HEK293 (cell line): ENCODE results near the gene ACTR8.

ENCODE experiments used
- CTCF ChIA-PET: fragments of 350-600 bp; formaldehyde crosslinking; extraction: SDS; loops from one replicate; lab custom pipeline; 2021; ENCODE audit warnings: antibody characterized with exemption; lab: Yijun Ruan, JAX
- POLR2A ChIA-PET: fragments of 300-600 bp; formaldehyde crosslinking; extraction: SDS; loops from one replicate; lab custom pipeline; 2020; ENCODE audit warnings: antibody characterized with exemption, inconsistent platforms; lab: Yijun Ruan, JAX
- H3K27ac ChIP-seq: fragments of 200-500 bp; sonication (Bioruptor generic); 2 replicates; pipeline ENCODE4 v1.5.1; 2014; ENCODE audit warnings: low read depth, low read length, control low read depth, inconsistent platforms; ENCODE audit errors: extremely low read depth
- H3K36me3 ChIP-seq, 2 experiments: fragments of 200-500 bp in 1 of 2; sonication (Bioruptor generic) in 1 of 2; 1 replicate in 1 of 2; 2 replicates in 1 of 2; pipeline ENCODE4 v1.5.1; 2014 to 2017; ENCODE audit warnings: inconsistent platforms in 2 of 2, low read length in 2 of 2; ENCODE audit not compliant: control insufficient read depth in 2 of 2, insufficient read depth in 1 of 2
- H3K4me1 ChIP-seq: fragments of 200-500 bp; sonication (Bioruptor generic); 2 replicates; pipeline ENCODE4 v1.5.1; 2014; ENCODE audit warnings: mild to moderate bottlenecking, low read length, inconsistent platforms; ENCODE audit not compliant: control insufficient read depth, insufficient read depth
- H3K4me3 ChIP-seq: 2 replicates; pipeline ENCODE4 v1.5.1; 2011; ENCODE audit warnings: low read depth, mild to moderate bottlenecking, control low read depth, low read length, moderate library complexity
- H3K9me3 ChIP-seq: fragments of 200-500 bp; sonication (Bioruptor generic); 2 replicates; pipeline ENCODE4 v1.5.1; 2014; ENCODE audit warnings: low read depth, low read length, inconsistent platforms; ENCODE audit not compliant: control insufficient read depth, insufficient read depth
- IKZF3 ChIP-seq: fragments of 450-650 bp; IDR thresholded peaks from 2 replicates; pipeline ENCODE4 v1.5.0; 2018; ENCODE audit warnings: missing biosample characterization, mild to moderate bottlenecking, missing genetic modification characterization, moderate library complexity
- KLF10 ChIP-seq: fragments of 450-650 bp; IDR thresholded peaks from 2 replicates; pipeline ENCODE4 v1.5.1; 2018; ENCODE audit warnings: missing biosample characterization, mild to moderate bottlenecking, missing genetic modification characterization
- PRDM6 ChIP-seq: fragments of 450-650 bp; formaldehyde crosslinking; IDR thresholded peaks from 2 replicates; pipeline ENCODE4 v1.5.1; 2017; ENCODE audit warnings: missing biosample characterization, missing genetic modification characterization
- ZBTB48 ChIP-seq: fragments of 450-650 bp; formaldehyde crosslinking; IDR thresholded peaks from 2 replicates; pipeline ENCODE4 v1.5.1; 2016; ENCODE audit warnings: missing biosample characterization, missing genetic modification characterization
- ZBTB8A ChIP-seq: fragments of 450-650 bp; formaldehyde crosslinking; IDR thresholded peaks from 2 replicates; pipeline ENCODE4 v1.5.1; 2016; ENCODE audit warnings: missing biosample characterization, missing genetic modification characterization
- ZNF138 ChIP-seq: fragments of 450-650 bp; formaldehyde crosslinking; IDR thresholded peaks from 2 replicates; pipeline ENCODE4 v1.5.1; 2016; ENCODE audit warnings: missing biosample characterization, missing genetic modification characterization, borderline replicate concordance
- ZNF148 ChIP-seq: fragments of 450-650 bp; formaldehyde crosslinking; IDR thresholded peaks from 2 replicates; pipeline ENCODE4 v1.5.0; 2017; ENCODE audit warnings: missing biosample characterization, missing genetic modification characterization, borderline replicate concordance
- ZNF184 ChIP-seq: fragments of 450-650 bp; IDR thresholded peaks from 2 replicates; pipeline ENCODE4 v1.5.1; 2018; ENCODE audit warnings: missing biosample characterization, mild to moderate bottlenecking, missing genetic modification characterization
- ZNF2 ChIP-seq: fragments of 450-650 bp; formaldehyde crosslinking; IDR thresholded peaks from 2 replicates; pipeline ENCODE4 v1.5.1; 2016; ENCODE audit warnings: missing biosample characterization, missing genetic modification characterization
- ZNF248 ChIP-seq: fragments of 450-650 bp; formaldehyde crosslinking; IDR thresholded peaks from 2 replicates; pipeline ENCODE4 v1.5.1; 2017; ENCODE audit warnings: missing biosample characterization, missing genetic modification characterization
- ZNF362 ChIP-seq: fragments of 450-650 bp; formaldehyde crosslinking; IDR thresholded peaks from 2 replicates; pipeline ENCODE4 v1.5.1; 2016; ENCODE audit warnings: missing biosample characterization, missing genetic modification characterization
- ZNF398 ChIP-seq: fragments of 450-650 bp; formaldehyde crosslinking; IDR thresholded peaks from 2 replicates; pipeline ENCODE4 v1.5.1; 2017; ENCODE audit warnings: missing biosample characterization, missing genetic modification characterization
- ZNF544 ChIP-seq: fragments of 450-650 bp; formaldehyde crosslinking; IDR thresholded peaks from 2 replicates; pipeline ENCODE4 v1.5.0; 2017; ENCODE audit warnings: missing biosample characterization, missing genetic modification characterization
- ZNF585B ChIP-seq: fragments of 450-650 bp; formaldehyde crosslinking; IDR thresholded peaks from 2 replicates; pipeline ENCODE4 v1.5.1; 2016; ENCODE audit warnings: missing biosample characterization, missing genetic modification characterization
- ZNF626 ChIP-seq: fragments of 450-650 bp; sonication (Bioruptor Pico); formaldehyde crosslinking; IDR thresholded peaks from 2 replicates; pipeline ENCODE4 v1.5.1; 2018; ENCODE audit warnings: missing biosample characterization, missing genetic modification characterization, inconsistent platforms
- ZNF692 ChIP-seq: fragments of 450-650 bp; formaldehyde crosslinking; IDR thresholded peaks from 2 replicates; pipeline ENCODE4 v1.5.1; 2016; ENCODE audit warnings: missing biosample characterization, missing genetic modification characterization

ACTR8 gene

GRCh38 chr3:53860196-53860595, 21.8 kb downstream of the ACTR8 start:
- Histone ChIP-seq H3K9me3 (no peaks in the 10 kb centered on the region), H3K27ac (no peak overlapping the region), H3K36me3 (peaks cover 5 to 96% of the 10 kb centered on the region in 2 experiments), H3K4me1 (no peaks in the 10 kb centered on the region), H3K4me3 (no peak overlapping the region)
- no peak for TF ChIP-seq ZNF398 (tag by site-specific recombination)
- no peak for TF ChIP-seq ZNF2 (tag by site-specific recombination)
- TF ChIP-seq ZNF362 (tag by site-specific recombination) = no peak
- TF ChIP-seq ZNF585B (tag by site-specific recombination) = no peak
- TF ChIP-seq IKZF3 (tag by site-specific recombination) = no peak
- TF ChIP-seq ZNF626 (tag by site-specific recombination) = no peak
- no peak for TF ChIP-seq ZBTB48 (tag by site-specific recombination)
- TF ChIP-seq ZNF692 = no peak
- no peak for TF ChIP-seq ZNF184 (tag by site-specific recombination)
- no peak for TF ChIP-seq ZBTB8A (tag by site-specific recombination)
- no peak for TF ChIP-seq ZNF138 (tag by site-specific recombination)
- no peak for TF ChIP-seq ZNF544 (tag by site-specific recombination)
- no peak for TF ChIP-seq ZNF248 (tag by site-specific recombination)
- no peak for TF ChIP-seq KLF10 (tag by site-specific recombination)
- TF ChIP-seq PRDM6 (tag by site-specific recombination) = no peak
- ChIA-PET CTCF (interaction anchor here (1.1 kb wide), 1 partner anchor 151 kb away, joined by 4 read pairs; no protein-coding TSS in a partner anchor), POLR2A (no interaction called here)

GRCh38 chr3:53859178-53859577, 22.8 kb downstream of the ACTR8 start:
- H3K4me1 ChIP-seq = no peaks in the 10 kb centered on the region
- H3K27ac ChIP-seq = no peak overlapping the region
- POLR2A ChIA-PET = no interaction called here
- no peaks in the 10 kb centered on the region for H3K9me3 ChIP-seq
- H3K4me3 ChIP-seq = no peak overlapping the region
- TF ChIP-seq ZNF148 = no peak
- CTCF ChIA-PET = no interaction called here
- H3K36me3 ChIP-seq = peaks cover 5 to 92% of the 10 kb centered on the region in 2 experiments
